ENCODE measurements around the gene TRIM2.
A peak's percentile ranks its signal among the peaks of the same experiment; 100 is the strongest.

TRIM2 gene

GRCh38 chr4:153344131-153345011 is 140.1 kb downstream of the TRIM2 start, which contains the start of gene MND1:
Gene MND1, plus strand, starts transcription at chr4:153344688. Its CDS starts 50 bp downstream, at chr4:153344738.
- peak; percentile 77 for DNase-seq

GRCh38 chr4:153345012-153345981 is 141.1 kb downstream of the TRIM2 start:
- no peak for DNase-seq

GRCh38 chr4:153346031-153346430 is 141.8 kb downstream of the TRIM2 start:
- no peak for DNase-seq

GRCh38 chr4:153346563-153346962 is 142.3 kb downstream of the TRIM2 start:
- DNase-seq = no peak

GRCh38 chr4:153347117-153347516 is 142.9 kb downstream of the TRIM2 start:
- no peak for DNase-seq

- no peak for DNase-seq
Measured at GRCh38 chr4:153348006-153348405, 143.8 kb downstream of the TRIM2 start.

GRCh38 chr4:153349206-153349805 is 145.1 kb downstream of the TRIM2 start:
- no peak for DNase-seq

GRCh38 chr4:153362184-153362583 is 157.9 kb downstream of the TRIM2 start:
- no peak for DNase-seq

- no peak for DNase-seq
Measured at GRCh38 chr4:153364061-153364460, 159.8 kb downstream of the TRIM2 start.

GRCh38 chr4:153365003-153365402 is 160.8 kb downstream of the TRIM2 start:
- no peak for DNase-seq

- no peak for DNase-seq
Measured at GRCh38 chr4:153366486-153366885, 162.2 kb downstream of the TRIM2 start.

GRCh38 chr4:153367092-153367491 is 162.8 kb downstream of the TRIM2 start:
- no peak for DNase-seq

- no peak for DNase-seq
Measured at GRCh38 chr4:153369021-153369420, 164.8 kb downstream of the TRIM2 start.

GRCh38 chr4:153371701-153372234 is 167.5 kb downstream of the TRIM2 start:
- no peak for DNase-seq

GRCh38 chr4:153372967-153373562 is 168.8 kb downstream of the TRIM2 start:
- no peak for DNase-seq

- no peak for DNase-seq
Measured at GRCh38 chr4:153374442-153374841, 170.2 kb downstream of the TRIM2 start.

- DNase-seq = no peak
Measured at GRCh38 chr4:153375303-153375702, 171.1 kb downstream of the TRIM2 start.

GRCh38 chr4:153383131-153383530 is 178.9 kb downstream of the TRIM2 start:
- DNase-seq = no peak

- DNase-seq = no peak
Measured at GRCh38 chr4:153384160-153384559, 179.9 kb downstream of the TRIM2 start.

GRCh38 chr4:153385784-153386183 is 181.5 kb downstream of the TRIM2 start:
- DNase-seq = no peak

- no peak for DNase-seq
Measured at GRCh38 chr4:153387981-153388380, 183.7 kb downstream of the TRIM2 start.
